HK-2 (cell line): ENCODE data around the gene PRB4.
"Not testable (repeated sequence)": the region's sequence is repeated elsewhere in the genome, so short reads cannot be mapped to it uniquely, and the experiment has no call there.

ENCODE experiments used
- DNase-seq: peaks from one replicate; pipeline ENCODE4 v3.0.0-alpha.2; 2018; ENCODE audit not compliant: unreplicated experiment

The PRB4 gene

DNA sequence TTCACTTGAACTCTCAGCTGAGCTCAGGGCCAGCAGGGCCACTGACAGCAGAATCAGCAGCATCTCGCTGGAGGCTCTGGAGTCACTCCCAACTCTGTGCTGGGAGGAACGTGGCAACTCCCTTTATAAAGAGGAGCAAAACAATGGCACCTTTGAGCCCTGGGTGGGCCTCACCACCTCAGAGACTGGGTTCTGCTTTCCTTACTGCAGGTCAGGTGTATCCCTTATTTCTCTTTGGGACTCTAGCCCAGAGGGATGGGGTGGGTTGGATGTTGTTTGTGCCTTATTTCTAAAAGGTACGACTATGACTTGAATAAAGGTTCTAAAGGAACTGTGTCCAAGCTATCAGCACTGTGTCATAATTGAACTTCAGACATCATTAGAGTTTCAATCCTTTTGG is at the start of gene PRB4:
TSS of gene PRB4 (minus strand) at position 101 of the 400 bp plus-strand sequence. CDS start at position 63, 38 bp downstream.
- DNase-seq = no peak

DNA sequence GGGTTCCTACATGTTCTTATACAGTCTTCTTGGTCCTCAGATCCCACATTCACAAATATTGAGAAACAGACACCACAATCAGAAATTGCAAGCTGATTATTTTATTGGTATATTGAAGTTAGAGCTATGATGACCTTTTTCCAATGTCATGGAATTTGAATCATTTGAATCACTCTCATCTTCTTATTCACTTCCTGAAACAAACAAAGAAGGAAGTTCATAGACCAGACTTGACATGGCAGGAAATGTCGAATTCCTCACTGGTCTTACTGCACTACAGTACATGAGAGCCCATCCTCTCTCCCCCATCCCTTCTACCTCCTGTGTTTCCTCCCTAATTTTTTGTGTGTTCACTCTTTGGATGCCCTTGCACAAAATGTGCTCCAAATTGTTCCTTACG is 41.5 kb upstream of the PRB4 start:
- not testable (repeated sequence) for DNase-seq

DNA sequence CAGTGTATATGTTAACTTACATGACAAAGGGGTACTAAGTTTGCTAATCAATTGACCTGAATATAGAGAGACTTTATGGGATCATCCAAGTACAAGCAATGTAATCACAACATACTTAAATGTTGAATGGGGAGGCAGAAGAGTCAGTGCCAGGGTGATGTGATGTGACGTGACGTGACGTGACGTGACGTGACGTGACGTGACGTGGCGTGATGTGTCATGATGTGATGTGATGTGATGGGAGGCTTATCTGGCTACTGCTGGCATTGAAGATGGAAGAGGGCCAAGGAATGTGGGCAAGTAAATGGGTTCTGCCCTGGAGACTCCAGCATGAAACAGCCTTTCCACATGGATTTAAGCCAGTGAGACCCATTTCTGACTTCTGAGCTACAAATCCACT is 38.2 kb upstream of the PRB4 start:
- DNase-seq = no peak

DNA sequence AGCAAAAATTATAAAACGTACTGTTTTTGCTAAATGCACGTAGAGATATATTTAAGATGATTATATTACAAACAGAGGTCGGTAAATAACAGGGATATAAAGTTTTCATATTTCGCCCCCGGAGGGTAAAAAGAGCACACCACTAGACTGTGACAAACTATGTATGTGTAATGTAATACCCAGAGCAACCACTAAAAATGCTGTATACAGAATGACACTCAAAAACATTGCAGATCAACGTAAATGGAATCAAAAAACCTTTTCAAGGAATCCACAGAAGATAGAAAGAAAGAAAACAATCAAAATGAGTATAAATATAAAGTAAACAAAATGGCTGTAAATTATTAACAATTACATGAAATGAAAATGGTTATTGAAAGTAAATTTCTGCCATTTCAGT is 37.6 kb upstream of the PRB4 start:
- no peak for DNase-seq

DNA sequence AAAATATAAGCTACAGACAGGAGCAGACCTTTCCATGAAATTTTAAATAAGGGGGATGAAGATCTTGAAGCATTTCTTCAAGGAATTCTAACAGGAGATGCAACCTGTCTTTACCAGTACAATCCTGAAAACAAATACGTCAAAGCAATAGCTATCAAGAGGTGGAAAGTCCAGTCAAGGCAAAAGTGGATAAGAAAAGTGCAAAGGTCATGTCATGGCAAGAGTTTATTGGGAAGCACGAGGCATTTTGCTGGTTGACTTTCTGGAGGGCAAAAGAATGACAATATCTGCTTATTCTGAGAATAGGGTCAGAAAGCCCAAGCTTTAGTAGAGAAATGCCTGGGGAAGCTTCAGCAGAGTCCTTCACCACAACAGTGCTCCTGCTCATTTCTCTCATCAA is 34.3 kb upstream of the PRB4 start:
- DNase-seq = no peak

DNA sequence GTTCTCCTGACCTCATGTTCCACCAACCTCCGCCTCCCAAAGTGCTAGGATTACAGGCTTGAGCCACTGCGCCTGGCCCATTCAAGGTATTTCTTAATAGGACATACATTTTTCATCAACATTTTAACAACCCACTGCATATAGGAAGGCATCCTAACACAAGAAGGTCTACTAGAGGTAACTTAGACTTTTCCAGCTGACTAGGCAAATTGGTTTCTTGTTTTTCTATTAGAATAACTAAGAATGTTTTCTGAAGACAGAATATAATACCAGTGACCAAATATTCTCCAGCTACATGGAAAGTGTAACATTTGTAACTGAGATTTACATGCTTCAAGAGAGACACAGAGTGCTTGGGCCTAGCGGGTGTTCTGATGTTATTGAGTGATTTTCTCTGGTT is 14.2 kb upstream of the PRB4 start:
- no peak for DNase-seq

DNA sequence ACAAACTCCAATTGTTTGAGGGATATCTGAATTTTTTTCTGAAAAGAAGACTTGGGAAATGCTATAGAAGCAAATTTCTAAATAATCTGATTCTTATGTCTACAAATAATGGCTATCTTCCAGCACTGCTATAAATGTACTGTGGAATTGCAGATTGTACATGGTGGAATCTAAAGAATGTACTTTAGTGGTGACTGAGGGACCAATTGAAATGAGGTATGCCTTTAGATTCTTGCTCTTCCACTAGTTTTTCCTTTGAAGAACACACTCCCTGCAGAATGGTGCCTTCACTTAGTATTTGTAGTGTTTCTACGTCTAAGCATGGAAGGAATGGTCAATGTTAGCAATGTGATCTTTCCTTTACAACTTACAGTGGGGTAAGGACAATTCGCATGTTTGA is 11.7 kb upstream of the PRB4 start:
- no peak for DNase-seq

DNA sequence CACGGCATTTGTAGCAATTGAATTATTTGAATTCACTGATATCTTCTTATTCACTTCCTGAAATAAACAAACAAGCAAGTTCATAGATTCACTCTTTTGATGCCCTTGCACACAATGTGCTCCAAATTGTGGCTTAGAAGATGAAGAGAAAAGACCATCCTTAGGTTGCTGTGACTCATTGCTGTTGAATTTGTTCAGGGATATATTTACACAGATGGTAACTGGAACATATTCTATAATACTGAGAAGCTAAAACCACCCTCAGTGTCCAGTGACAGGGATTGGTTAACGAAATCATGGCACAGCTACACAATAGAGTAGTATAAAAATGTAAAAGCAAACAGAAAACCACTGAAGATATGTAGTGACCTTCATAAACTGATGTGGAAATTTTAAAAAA is 3.1 kb downstream of the PRB4 start:
- no peak for DNase-seq

DNA sequence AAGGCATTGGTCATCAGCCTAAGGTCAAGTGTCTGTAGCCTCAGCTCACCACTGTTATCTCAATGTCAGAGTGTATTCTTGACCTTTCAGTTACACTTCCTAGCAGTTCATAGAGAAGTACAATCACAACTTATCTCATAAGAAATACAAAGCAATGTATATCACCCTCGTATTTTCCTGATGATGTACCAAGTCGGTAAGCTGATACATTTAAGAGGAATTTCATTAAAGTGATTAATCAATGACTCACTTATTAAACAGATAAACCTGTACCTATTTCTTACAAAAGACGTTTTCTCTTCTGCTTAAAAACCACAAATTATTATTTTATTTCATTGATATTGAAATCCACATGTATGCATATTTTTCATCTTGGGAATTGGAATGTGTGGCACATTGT is 36.8 kb downstream of the PRB4 start:
- no peak for DNase-seq

DNA sequence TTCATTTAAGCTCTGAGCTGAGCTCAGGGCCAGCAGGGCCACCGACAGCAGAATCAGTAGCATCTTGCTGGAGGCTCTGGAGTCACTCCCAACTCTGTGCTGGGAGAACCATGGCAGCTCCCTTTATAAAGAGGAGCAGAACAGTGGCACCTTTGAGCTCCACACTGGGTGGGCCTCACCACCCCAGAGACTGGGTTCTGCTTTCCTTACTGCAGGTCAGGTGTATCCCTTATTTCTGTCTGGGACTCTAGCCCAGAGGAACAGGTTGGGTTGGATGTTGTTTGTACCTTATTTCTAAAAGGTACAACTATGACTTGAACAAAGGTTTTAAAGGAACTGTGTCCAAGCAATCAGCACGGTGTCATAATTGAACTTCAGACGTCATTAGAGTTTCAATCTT is 40.6 kb downstream of the PRB4 start, which contains the start of gene PRB3:
TSS of gene PRB3 (minus strand) at position 101 of the 400 bp plus-strand sequence. CDS start at position 63, 38 bp downstream.
- DNase-seq = no peak

DNA sequence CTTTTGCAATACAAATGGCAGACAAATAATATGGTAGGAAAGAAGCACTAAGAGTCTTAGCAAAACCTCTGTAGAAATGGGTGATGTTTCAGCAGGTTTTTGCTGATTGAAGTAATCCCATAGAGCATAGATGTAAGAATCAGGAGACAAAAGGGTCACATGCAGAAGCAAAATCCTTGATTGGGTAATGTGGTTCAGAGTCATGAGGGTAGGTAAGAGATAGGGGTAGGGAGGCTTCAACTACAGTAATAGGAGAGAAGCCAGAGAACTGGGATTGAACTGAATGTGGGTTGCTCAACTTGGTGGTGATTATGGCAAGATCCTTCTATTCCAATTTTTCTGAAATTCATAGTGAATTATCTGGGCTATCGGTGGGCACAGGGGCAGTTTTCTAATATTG is 45.7 kb downstream of the PRB4 start:
- DNase-seq = no peak
